K562 (cell line): ENCODE results near the gene TCF25. TPM values are rescaled to one million over a fixed set of nuclear protein-coding genes. Genes with fewer than 3 reads are reported as not detected.

Experiments
- ATAC-seq: fragments of 200-7000 bp; cut with Tn5 transposase; 3 replicates; pipeline ENCODE4 v1.9.1; 2020; ENCODE audit warnings: moderate library complexity
- BruUV-seq: library from RNA; stranded (reverse); fragments of 400-500 nt; replicated peaks from 2 replicates; lab custom pipeline; 2021; lab: Mats Ljungman, UMichigan
- CTCF ChIA-PET: fragments of 300-600 bp; formaldehyde crosslinking; extraction: SDS; loops from one replicate; lab custom pipeline; 2021; ENCODE audit warnings: low intra/inter-chr PET ratio; lab: Yijun Ruan, JAX
- POLR2A ChIA-PET: fragments of 300-600, 350-650 bp; sonication (Branson Sonifier 250); formaldehyde crosslinking; extraction: SDS; loops from one replicate; lab custom pipeline; 2021; ENCODE audit warnings: antibody characterized with exemption, inconsistent platforms; lab: Yijun Ruan, JAX
- DNase-seq, 4 experiments: peaks; one replicate each; pipeline versions ENCODE4 v3.0.0 to v3.0.0-alpha.2; 2011 to 2018; ENCODE audit warnings: low spot score in 3 of 4, mixed read lengths in 3 of 4; ENCODE audit errors: extremely low read depth in 1 of 4
- FAIRE-seq: peaks from 2 replicates; lab custom pipeline; 2011; peaks lifted over from hg19 to GRCh38; lab: Jason Lieb, UNC
- H2AFZ ChIP-seq: 2 replicates; pipeline ENCODE4 v1.6.0; 2011; ENCODE audit warnings: low read depth, low read length, control low read depth, inconsistent platforms
- H3K27ac ChIP-seq: fragments of 200-600 bp; 3 replicates; pipeline ENCODE4 v1.8.0; 2011; ENCODE audit warnings: low read depth, mild to moderate bottlenecking, control low read depth, inconsistent platforms, low read length, moderate library complexity, mixed read lengths; ENCODE audit errors: extremely low read depth
- H3K27me3 ChIP-seq, 2 experiments: fragments of 300-600 bp in 1 of 2; 2 replicates in 1 of 2; 3 replicates in 1 of 2; pipeline versions ENCODE4 v1.6.0 to v1.8.0; 2011; ENCODE audit warnings: inconsistent platforms in 2 of 2, low read length in 2 of 2, mild to moderate bottlenecking in 1 of 2, mixed read lengths in 1 of 2, moderate library complexity in 1 of 2; ENCODE audit not compliant: control insufficient read depth in 2 of 2, insufficient read depth in 2 of 2
- H3K36me3 ChIP-seq: fragments of 300-600 bp; 3 replicates; pipeline ENCODE4 v1.8.0; 2011; ENCODE audit warnings: mild to moderate bottlenecking, low read length, inconsistent platforms; ENCODE audit not compliant: control insufficient read depth, insufficient read depth
- H3K4me1 ChIP-seq, 2 experiments: fragments of 200-600 bp in 1 of 2; replicated peaks in 1 of 2; 2 replicates in 1 of 2; 3 replicates in 1 of 2; pipeline versions ENCODE4 v1.5.1 to v1.8.0; 2011; ENCODE audit warnings: inconsistent platforms in 2 of 2, low read length in 2 of 2, mild to moderate bottlenecking in 1 of 2, mixed read lengths in 1 of 2, moderate library complexity in 1 of 2; ENCODE audit not compliant: control insufficient read depth in 2 of 2, insufficient read depth in 2 of 2
- H3K4me2 ChIP-seq: 2 replicates; pipeline ENCODE4 v1.6.1; 2011; ENCODE audit warnings: low read length, control low read depth, inconsistent platforms, mixed read lengths; ENCODE audit not compliant: insufficient read depth
- H3K4me3 ChIP-seq: fragments of 200-600 bp; sonication (generic), shearing (Covaris generic); 2 replicates; pipeline ENCODE4 v1.5.1; 2016; ENCODE audit warnings: control low read depth, inconsistent platforms
- H3K79me2 ChIP-seq: fragments of 200-600 bp; 3 replicates; pipeline ENCODE4 v1.8.0; 2011; ENCODE audit warnings: low read length, inconsistent platforms; ENCODE audit not compliant: control insufficient read depth, insufficient read depth
- H3K9ac ChIP-seq, 2 experiments: 2 replicates each; pipeline versions ENCODE4 v1.6.0 to v1.6.1; 2011; ENCODE audit warnings: low read depth in 2 of 2, low read length in 2 of 2, control low read depth in 1 of 2, inconsistent platforms in 1 of 2, mild to moderate bottlenecking in 1 of 2, mixed read lengths in 1 of 2; ENCODE audit not compliant: insufficient read depth in 1 of 2
- H3K9me1 ChIP-seq: one replicate; pipeline ENCODE4 v1.6.0; 2011; ENCODE audit warnings: inconsistent platforms, mild to moderate bottlenecking, low read length, moderate library complexity; ENCODE audit not compliant: control insufficient read depth, insufficient read depth
- H3K9me3 ChIP-seq: replicated peaks from 2 replicates; pipeline ENCODE4 v1.5.1; 2011; ENCODE audit warnings: low read depth, low read length, inconsistent platforms; ENCODE audit not compliant: control insufficient read depth, insufficient read depth
- H4K20me1 ChIP-seq: replicated peaks from 2 replicates; pipeline ENCODE4 v1.6.1; 2011; ENCODE audit warnings: low read length, inconsistent platforms, mixed read lengths; ENCODE audit not compliant: control insufficient read depth, insufficient read depth
- CHCHD3 ChIP-seq: fragments of 250-450 bp; sonication (Bioruptor Pico); IDR thresholded peaks from 2 replicates; pipeline ENCODE4 v2.1.2; 2022; ENCODE audit warnings: mild to moderate bottlenecking
- ELK3 ChIP-seq: fragments of 450-650 bp; formaldehyde crosslinking; IDR thresholded peaks from 2 replicates; pipeline ENCODE4 v1.4.0; 2020; ENCODE audit warnings: mild to moderate bottlenecking
- MECOM ChIP-seq: fragments of 250-450 bp; sonication (Bioruptor Pico); IDR thresholded peaks from 2 replicates; pipeline ENCODE4 v1.8.0; 2022; ENCODE audit warnings: inconsistent platforms
- MITF ChIP-seq: IDR thresholded peaks from 2 replicates; pipeline ENCODE4 v1.6.1; 2014; ENCODE audit warnings: antibody characterized with exemption
- TAF1 ChIP-seq: IDR thresholded peaks from 2 replicates; pipeline ENCODE4 v1.6.1; 2011; ENCODE audit warnings: mild to moderate bottlenecking, low read length, moderate library complexity; ENCODE audit not compliant: insufficient read depth, control insufficient read depth, severe bottlenecking; ENCODE audit errors: extremely low read depth
- TEAD2 ChIP-seq: fragments of 450-650 bp; IDR thresholded peaks from 2 replicates; pipeline ENCODE4 v1.6.1; 2016; ENCODE audit warnings: missing genetic modification characterization, control low read depth, missing compliant biosample characterization
- ZNF212 ChIP-seq: fragments of 450-650 bp; formaldehyde crosslinking; IDR thresholded peaks from 2 replicates; pipeline ENCODE4 v1.4.0; 2020; ENCODE audit warnings: mild to moderate bottlenecking
- ZSCAN32 ChIP-seq: fragments of 450-650 bp; formaldehyde crosslinking; IDR thresholded peaks from 2 replicates; pipeline ENCODE4 v1.4.0; 2020; ENCODE audit warnings: mild to moderate bottlenecking, moderate library complexity
- WGBS: fragments of 100-300 bp; shearing (Covaris generic); methylation state at CpG from one replicate; pipeline ENCODE4 v1.1.6; 2016; ENCODE audit warnings: low coverage, mixed read lengths; ENCODE audit not compliant: insufficient coverage; ENCODE audit errors: missing lambda C conversion rate; 5-methylcytosine and 5-hydroxymethylcytosine counted together
- in situ Hi-C: fragments of 300-500 bp; cut with MboI; formaldehyde crosslinking; loops from 4 replicates; pipeline ENCODE4 v1.15.0; 2018; ENCODE audit warnings: inconsistent platforms, mixed read lengths
- intact Hi-C: fragments of 100-400 bp; cut with micrococcal nuclease; formaldehyde crosslinking; loops from 2 replicates; pipeline ENCODE4 v1.14.2; 2022
- polyA plus RNA-seq, 8 experiments: library from polyadenylated mRNA; depleted of rRNA in 4 of 8; stranded (reverse) in 5 of 8; unstranded in 3 of 8; fragments of >200 nt; fragmentation: Nextera tagmentation in 2 of 8; fragmentation: Illumina TruSeq in 1 of 8; extraction: Ambion mirVana in 2 of 8; extraction: Trizol in 1 of 8; gene quantifications; 2 replicates each; pipeline versions ENCODE4 v1.2.1 to v1.2.3, GENCODE V29; 2011 to 2014; ENCODE audit warnings: inconsistent platforms in 1 of 8, missing spikeins in 1 of 8
- total RNA-seq, 7 experiments: library from RNA; depleted of rRNA in 6 of 7; stranded (reverse); fragments of >200 nt in 6 of 7; fragmentation: Illumina TruSeq in 2 of 7; extraction: Trizol in 2 of 7; gene quantifications; 2 replicates each; pipeline versions ENCODE4 v1.2.1 to v1.2.3, GENCODE V29; 2011 to 2021; ENCODE audit warnings: low replicate concordance in 1 of 7
- TF ChIP-seq, protein P1 (sequence below): IDR thresholded peaks from 2 replicates; pipeline ENCODE4 v1.6.1; 2011; ENCODE audit warnings: borderline replicate concordance, low read depth, mild to moderate bottlenecking, moderate library complexity, low read length; ENCODE audit not compliant: insufficient read depth, poor library complexity, severe bottlenecking
- TF ChIP-seq, protein P2 (sequence below): sonication (generic); formaldehyde crosslinking; IDR thresholded peaks from 2 replicates; pipeline ENCODE4 v1.8.0; 2023; ENCODE audit warnings: missing genetic modification reagents, mild to moderate bottlenecking, borderline replicate concordance

Gene TCF25
- total and polyA plus RNA-seq, 9 of the 15 experiments (the other 6 are each of a cell fraction or from before 2014, with no cell fraction given): 9.0 to 154 (median 83.8) TPM

- Histone ChIP-seq H2AFZ (no peak overlapping the region), H3K9me3 (no peaks in the 10 kb centered on the region), H3K79me2 (no peaks in the 10 kb centered on the region), H3K36me3 (no peaks in the 10 kb centered on the region), H3K27me3 (peaks cover 5 to 25% of the 10 kb centered on the region in 2 experiments; a peak in 4 of 5 replicates), H3K9ac (peak overlapping the region in 1 of 2 experiments; percentile 55; a peak in 1 of 4 replicates), H4K20me1 (no peaks in the 10 kb centered on the region; the same call in 1 of the 2 replicates), H3K4me3 (no peak overlapping the region), H3K27ac (no peak overlapping the region), H3K9me1 (no peaks in the 10 kb centered on the region), H3K4me2 (no peak overlapping the region), H3K4me1 (peaks cover 0 to 17% of the 10 kb centered on the region in 2 experiments; a peak in 2 of 5 replicates)
- intact Hi-C loops: no loop called here
- DNase-seq (no peak), ATAC-seq (no peak), FAIRE-seq (no peak)
- no TSS peak for BruUV-seq
- ChIA-PET CTCF (no interaction called here), POLR2A (interaction anchor here (0.8 to 1.2 kb wide), 3 partner anchors 13 to 34 kb away, joined by 3 to 5 read pairs (median 5); no protein-coding TSS in a partner anchor)
- WGBS: 19% methylated on average over 21 of the region's 21 CpGs
- TF ChIP-seq, protein P1, sequence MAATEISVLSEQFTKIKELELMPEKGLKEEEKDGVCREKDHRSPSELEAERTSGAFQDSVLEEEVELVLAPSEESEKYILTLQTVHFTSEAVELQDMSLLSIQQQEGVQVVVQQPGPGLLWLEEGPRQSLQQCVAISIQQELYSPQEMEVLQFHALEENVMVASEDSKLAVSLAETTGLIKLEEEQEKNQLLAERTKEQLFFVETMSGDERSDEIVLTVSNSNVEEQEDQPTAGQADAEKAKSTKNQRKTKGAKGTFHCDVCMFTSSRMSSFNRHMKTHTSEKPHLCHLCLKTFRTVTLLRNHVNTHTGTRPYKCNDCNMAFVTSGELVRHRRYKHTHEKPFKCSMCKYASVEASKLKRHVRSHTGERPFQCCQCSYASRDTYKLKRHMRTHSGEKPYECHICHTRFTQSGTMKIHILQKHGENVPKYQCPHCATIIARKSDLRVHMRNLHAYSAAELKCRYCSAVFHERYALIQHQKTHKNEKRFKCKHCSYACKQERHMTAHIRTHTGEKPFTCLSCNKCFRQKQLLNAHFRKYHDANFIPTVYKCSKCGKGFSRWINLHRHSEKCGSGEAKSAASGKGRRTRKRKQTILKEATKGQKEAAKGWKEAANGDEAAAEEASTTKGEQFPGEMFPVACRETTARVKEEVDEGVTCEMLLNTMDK: no peak
- no peak for TF ChIP-seq ELK3 (CRISPR knock-in tag)
- TF ChIP-seq ZNF212 (CRISPR knock-in tag): no peak
- TF ChIP-seq TAF1: no peak
- TF ChIP-seq, protein P2, sequence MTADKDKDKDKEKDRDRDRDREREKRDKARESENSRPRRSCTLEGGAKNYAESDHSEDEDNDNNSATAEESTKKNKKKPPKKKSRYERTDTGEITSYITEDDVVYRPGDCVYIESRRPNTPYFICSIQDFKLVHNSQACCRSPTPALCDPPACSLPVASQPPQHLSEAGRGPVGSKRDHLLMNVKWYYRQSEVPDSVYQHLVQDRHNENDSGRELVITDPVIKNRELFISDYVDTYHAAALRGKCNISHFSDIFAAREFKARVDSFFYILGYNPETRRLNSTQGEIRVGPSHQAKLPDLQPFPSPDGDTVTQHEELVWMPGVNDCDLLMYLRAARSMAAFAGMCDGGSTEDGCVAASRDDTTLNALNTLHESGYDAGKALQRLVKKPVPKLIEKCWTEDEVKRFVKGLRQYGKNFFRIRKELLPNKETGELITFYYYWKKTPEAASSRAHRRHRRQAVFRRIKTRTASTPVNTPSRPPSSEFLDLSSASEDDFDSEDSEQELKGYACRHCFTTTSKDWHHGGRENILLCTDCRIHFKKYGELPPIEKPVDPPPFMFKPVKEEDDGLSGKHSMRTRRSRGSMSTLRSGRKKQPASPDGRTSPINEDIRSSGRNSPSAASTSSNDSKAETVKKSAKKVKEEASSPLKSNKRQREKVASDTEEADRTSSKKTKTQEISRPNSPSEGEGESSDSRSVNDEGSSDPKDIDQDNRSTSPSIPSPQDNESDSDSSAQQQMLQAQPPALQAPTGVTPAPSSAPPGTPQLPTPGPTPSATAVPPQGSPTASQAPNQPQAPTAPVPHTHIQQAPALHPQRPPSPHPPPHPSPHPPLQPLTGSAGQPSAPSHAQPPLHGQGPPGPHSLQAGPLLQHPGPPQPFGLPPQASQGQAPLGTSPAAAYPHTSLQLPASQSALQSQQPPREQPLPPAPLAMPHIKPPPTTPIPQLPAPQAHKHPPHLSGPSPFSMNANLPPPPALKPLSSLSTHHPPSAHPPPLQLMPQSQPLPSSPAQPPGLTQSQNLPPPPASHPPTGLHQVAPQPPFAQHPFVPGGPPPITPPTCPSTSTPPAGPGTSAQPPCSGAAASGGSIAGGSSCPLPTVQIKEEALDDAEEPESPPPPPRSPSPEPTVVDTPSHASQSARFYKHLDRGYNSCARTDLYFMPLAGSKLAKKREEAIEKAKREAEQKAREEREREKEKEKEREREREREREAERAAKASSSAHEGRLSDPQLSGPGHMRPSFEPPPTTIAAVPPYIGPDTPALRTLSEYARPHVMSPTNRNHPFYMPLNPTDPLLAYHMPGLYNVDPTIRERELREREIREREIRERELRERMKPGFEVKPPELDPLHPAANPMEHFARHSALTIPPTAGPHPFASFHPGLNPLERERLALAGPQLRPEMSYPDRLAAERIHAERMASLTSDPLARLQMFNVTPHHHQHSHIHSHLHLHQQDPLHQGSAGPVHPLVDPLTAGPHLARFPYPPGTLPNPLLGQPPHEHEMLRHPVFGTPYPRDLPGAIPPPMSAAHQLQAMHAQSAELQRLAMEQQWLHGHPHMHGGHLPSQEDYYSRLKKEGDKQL (CRISPR knock-in tag): no peak
- TF ChIP-seq MECOM (CRISPR knock-in tag): no peak
- TF ChIP-seq CHCHD3 (CRISPR knock-in tag): no peak
- no peak for TF ChIP-seq MITF
- TF ChIP-seq ZSCAN32 (CRISPR knock-in tag): no peak
- no peak for TF ChIP-seq TEAD2 (tag)
- in situ Hi-C loops: no loop called here
Measured at GRCh38 chr16:89938175-89938885, 64.9 kb downstream of the TCF25 start.
